Smooth muscle cell (in vitro differentiated cells): ENCODE results near the gene SLC36A3. TPM values are rescaled to one million over a fixed set of nuclear protein-coding genes. Genes with fewer than 3 reads are reported as not detected.

Experiments
- DNase-seq: peaks from one replicate; lab custom pipeline; 2025; ENCODE audit not compliant: unreplicated experiment; lab: John Stamatoyannopoulos, UW
- H2AFZ ChIP-seq: fragments of 200-600 bp; sonication (generic); 2 replicates; pipeline ENCODE4 v1.6.0; 2016; ENCODE audit warnings: antibody characterized with exemption, low read depth, mild to moderate bottlenecking
- H3F3A ChIP-seq: fragments of 200-600 bp; sonication (generic); 2 replicates; pipeline ENCODE4 v1.6.0; 2017; ENCODE audit warnings: antibody characterized with exemption, low read depth
- H3K27ac ChIP-seq: fragments of 200-600 bp; sonication (generic); 2 replicates; pipeline ENCODE4 v1.5.1; 2016; ENCODE audit warnings: low read depth, mild to moderate bottlenecking
- H3K27me3 ChIP-seq: fragments of 200-600 bp; sonication (generic); 2 replicates; pipeline ENCODE4 v1.6.1; 2016; ENCODE audit warnings: low read depth, mild to moderate bottlenecking
- H3K36me3 ChIP-seq: fragments of 200-600 bp; sonication (generic); 2 replicates; pipeline ENCODE4 v1.5.1; 2016; ENCODE audit warnings: low read depth
- H3K4me1 ChIP-seq: fragments of 200-600 bp; sonication (generic); 2 replicates; pipeline ENCODE4 v1.5.1; 2016; ENCODE audit warnings: low read depth
- H3K4me2 ChIP-seq: fragments of 200-600 bp; sonication (generic); 2 replicates; pipeline ENCODE4 v1.6.0; 2016; ENCODE audit warnings: mild to moderate bottlenecking
- H3K4me3 ChIP-seq: fragments of 200-600 bp; sonication (generic); 2 replicates; pipeline ENCODE4 v1.5.1; 2016; ENCODE audit warnings: mild to moderate bottlenecking
- H3K79me2 ChIP-seq: fragments of 200-600 bp; sonication (generic); 2 replicates; pipeline ENCODE4 v1.6.0; 2016; ENCODE audit warnings: low read depth, mild to moderate bottlenecking
- H3K9ac ChIP-seq: fragments of 200-600 bp; sonication (generic); 2 replicates; pipeline ENCODE4 v1.6.0; 2016; ENCODE audit warnings: low read depth
- H3K9me3 ChIP-seq: fragments of 200-600 bp; sonication (generic); replicated peaks from 2 replicates; pipeline ENCODE4 v1.5.1; 2016; ENCODE audit warnings: low read depth
- H4K20me1 ChIP-seq: fragments of 200-600 bp; sonication (generic); 2 replicates; pipeline ENCODE4 v1.6.0; 2016; ENCODE audit warnings: low read depth
- CTCF ChIP-seq: fragments of 200-600 bp; sonication (generic); IDR thresholded peaks from 2 replicates; pipeline ENCODE4 v1.5.1; 2017; ENCODE audit warnings: borderline replicate concordance, mild to moderate bottlenecking, antibody characterized with exemption; ENCODE audit not compliant: insufficient read depth, poor library complexity, severe bottlenecking
- WGBS: methylation state at CpG from one replicate; pipeline ENCODE4 v1.1.7; 2016; ENCODE audit warnings: low lambda C conversion rate; 5-methylcytosine and 5-hydroxymethylcytosine counted together
- polyA plus RNA-seq: library from polyadenylated mRNA; unstranded; fragments of >200 nt; fragmentation: Nextera tagmentation; extraction: Ambion mirVana; gene quantifications from 2 replicates; pipeline ENCODE4 v1.2.1, GENCODE V29; 2016
- total RNA-seq: library from RNA; depleted of rRNA; stranded (reverse); fragments of >200 nt; gene quantifications from 2 replicates; pipeline ENCODE4 v1.2.3, GENCODE V29; 2014

SLC36A3 gene
- total and polyA plus RNA-seq, 2 experiments from 2014 or later = not detected

- no peak overlapping the region for H3K4me3 ChIP-seq
- no peak overlapping the region for H3K27ac ChIP-seq
- WGBS = 80% methylated on average over 2 of the region's 2 CpGs
- no peaks in the 10 kb centered on the region for H3K79me2 ChIP-seq
- no peaks in the 10 kb centered on the region for H3F3A ChIP-seq
- H3K36me3 ChIP-seq = no peaks in the 10 kb centered on the region
- no peak overlapping the region for H2AFZ ChIP-seq
- H3K9ac ChIP-seq = no peak overlapping the region
- no peaks in the 10 kb centered on the region for H3K9me3 ChIP-seq
- DNase-seq = no peak
- no peak for TF ChIP-seq CTCF
- no peaks in the 10 kb centered on the region for H3K27me3 ChIP-seq
- no peak overlapping the region for H3K4me2 ChIP-seq
- no peaks in the 10 kb centered on the region for H3K4me1 ChIP-seq
- H4K20me1 ChIP-seq = no peaks in the 10 kb centered on the region
Observed at GRCh38 chr5:151228986-151229385, 74.6 kb downstream of the SLC36A3 start.

- H3K9ac ChIP-seq = no peak overlapping the region
- H2AFZ ChIP-seq = no peak overlapping the region
- no peaks in the 10 kb centered on the region for H3F3A ChIP-seq
- H3K9me3 ChIP-seq = no peaks in the 10 kb centered on the region
- H3K27me3 ChIP-seq = no peaks in the 10 kb centered on the region
- TF ChIP-seq CTCF = no peak
- WGBS = 72% methylated on average over 6 of the region's 6 CpGs
- H3K36me3 ChIP-seq = no peaks in the 10 kb centered on the region
- no peaks in the 10 kb centered on the region for H3K79me2 ChIP-seq
- no peak for DNase-seq
- no peak overlapping the region for H3K4me3 ChIP-seq
- no peak overlapping the region for H3K4me2 ChIP-seq
- no peaks in the 10 kb centered on the region for H4K20me1 ChIP-seq
- H3K27ac ChIP-seq = no peak overlapping the region
- peaks cover 3% of the 10 kb centered on the region for H3K4me1 ChIP-seq
Observed at GRCh38 chr5:151227918-151228447, 75.6 kb downstream of the SLC36A3 start.

Other genes starting within 250 kb of the SLC36A3 start
- 45.7 and 51.4 TPM in 2 replicates for gene TNIP1, start 222.7 kb downstream of the SLC36A3 start, total RNA-seq
- gene TNIP1, start 222.7 kb downstream of the SLC36A3 start, polyA plus RNA-seq = 64.4 and 73.7 TPM in 2 replicates
- gene ANXA6, start 146.0 kb downstream of the SLC36A3 start, total RNA-seq = 264 and 274 TPM in 2 replicates
- gene ANXA6, start 146.0 kb downstream of the SLC36A3 start, polyA plus RNA-seq = 206 and 279 TPM in 2 replicates
- 1.2 and 1.8 TPM in 2 replicates for gene CCDC69, start 79.7 kb downstream of the SLC36A3 start, total RNA-seq
- gene CCDC69, start 79.7 kb downstream of the SLC36A3 start, polyA plus RNA-seq = 1.1 and 3.8 TPM in 2 replicates
- 35.0 and 36.1 TPM in 2 replicates for gene GM2A, start 50.6 kb downstream of the SLC36A3 start, total RNA-seq
- 16.3 and 20.3 TPM in 2 replicates for gene GM2A, start 50.6 kb downstream of the SLC36A3 start, polyA plus RNA-seq
- not detected in 2 replicates for gene SLC36A2, start 43.8 kb upstream of the SLC36A3 start, total RNA-seq
- not detected in 2 replicates for gene SLC36A2, start 43.8 kb upstream of the SLC36A3 start, polyA plus RNA-seq
- gene SLC36A1, start 143.8 kb upstream of the SLC36A3 start, total RNA-seq = 8.8 and 15.1 TPM in 2 replicates
- 6.9 and 8.3 TPM in 2 replicates for gene SLC36A1, start 143.8 kb upstream of the SLC36A3 start, polyA plus RNA-seq